Left renal pelvis (tissue), 4 donors: ENCODE measurements around the gene ZNF236. TPM values are rescaled to one million over a fixed set of nuclear protein-coding genes. Genes with fewer than 3 reads are reported as not detected.

Experiments used
- DNase-seq, 4 donors: peaks; one replicate each; pipeline ENCODE4 v3.0.0-alpha.2; 2013; ENCODE audit warnings: low read depth in 4 of 4, low spot score in 3 of 4
- polyA plus RNA-seq, 4 donors: library from polyadenylated mRNA; unstranded; fragments of 120-200 nt; gene quantifications; one replicate each; pipeline ENCODE4 v1.2.1, GENCODE V29; 2013; ENCODE audit not compliant: insufficient read length in 4 of 4

ZNF236 gene
- polyA plus RNA-seq, 4 donors, result 9.1 to 11.3 (median 9.8) TPM

DNA sequence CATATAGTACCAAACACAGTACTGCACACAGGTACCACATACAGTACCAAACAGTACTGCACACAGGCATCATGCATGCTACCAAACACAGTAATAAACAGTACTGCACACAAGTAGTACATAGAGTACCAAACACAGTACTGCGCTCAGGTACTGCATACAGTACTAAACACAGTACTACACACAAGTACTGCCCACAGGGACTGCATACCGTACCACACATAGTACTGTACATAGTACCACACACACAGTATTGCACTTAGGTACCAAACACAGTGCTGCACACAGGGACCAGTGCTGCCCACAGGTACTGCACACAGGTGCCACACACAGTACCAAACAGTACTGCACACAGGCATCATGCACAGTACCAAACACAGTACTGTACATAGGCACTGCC, 74.9 kb downstream of the ZNF236 start:
- no peak for DNase-seq

- no peak for DNase-seq
These were observed 81.0 kb downstream of the ZNF236 start for GRCh38 chr18:76903386-76903785.

- no peak for DNase-seq
These were observed 83.5 kb downstream of the ZNF236 start for GRCh38 chr18:76905821-76906220.

DNA sequence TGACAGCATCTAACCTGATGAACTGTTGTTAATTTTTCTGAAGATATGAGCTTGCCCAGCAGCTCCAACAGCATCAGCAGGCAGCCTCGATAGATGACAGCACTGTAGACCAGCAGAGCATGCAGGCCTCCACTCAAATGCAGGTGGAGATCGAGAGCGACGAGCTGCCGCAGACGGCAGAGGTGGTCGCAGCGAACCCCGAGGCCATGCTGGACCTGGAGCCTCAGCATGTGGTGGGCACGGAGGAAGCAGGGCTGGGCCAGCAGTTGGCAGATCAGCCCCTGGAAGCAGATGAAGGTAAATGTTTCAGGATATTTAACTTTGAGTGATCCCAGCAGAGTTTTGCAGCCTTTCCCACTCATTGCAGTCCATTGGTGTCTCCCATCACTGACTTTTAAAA, 85.9 kb downstream of the ZNF236 start:
- no peak for DNase-seq

- no peak for DNase-seq
These were observed 87.1 kb downstream of the ZNF236 start for GRCh38 chr18:76909439-76909838.

GRCh38 chr18:76911440-76911839, 89.1 kb downstream of the ZNF236 start:
- DNase-seq, result no peak

GRCh38 chr18:76913583-76913982, 91.2 kb downstream of the ZNF236 start:
- DNase-seq, result no peak

GRCh38 chr18:76914314-76914713, 92.0 kb downstream of the ZNF236 start:
- DNase-seq, result no peak

DNA sequence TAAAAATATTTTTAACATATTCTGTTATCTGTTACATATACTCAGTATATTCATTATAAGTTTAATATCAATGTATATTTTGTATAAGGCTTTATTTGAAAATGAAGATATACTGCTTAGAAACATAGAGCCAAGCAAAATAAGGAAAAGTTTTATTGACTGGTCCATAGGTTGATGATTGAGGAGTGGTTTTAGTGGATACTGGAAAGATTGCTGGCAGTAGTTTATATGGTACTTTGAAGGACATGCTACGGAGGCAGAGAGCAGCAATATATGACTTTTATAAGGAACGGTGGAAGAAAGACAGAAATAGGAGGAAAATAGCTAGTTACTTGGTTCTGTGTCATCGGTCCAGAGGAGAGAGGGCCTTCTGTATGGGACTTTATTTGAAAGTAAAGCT, 92.4 kb downstream of the ZNF236 start:
- DNase-seq, result no peak

- DNase-seq, result no peak
These were observed 93.1 kb downstream of the ZNF236 start for GRCh38 chr18:76915456-76915855.

GRCh38 chr18:76920974-76921373, 98.6 kb downstream of the ZNF236 start:
- DNase-seq, result no peak

DNA sequence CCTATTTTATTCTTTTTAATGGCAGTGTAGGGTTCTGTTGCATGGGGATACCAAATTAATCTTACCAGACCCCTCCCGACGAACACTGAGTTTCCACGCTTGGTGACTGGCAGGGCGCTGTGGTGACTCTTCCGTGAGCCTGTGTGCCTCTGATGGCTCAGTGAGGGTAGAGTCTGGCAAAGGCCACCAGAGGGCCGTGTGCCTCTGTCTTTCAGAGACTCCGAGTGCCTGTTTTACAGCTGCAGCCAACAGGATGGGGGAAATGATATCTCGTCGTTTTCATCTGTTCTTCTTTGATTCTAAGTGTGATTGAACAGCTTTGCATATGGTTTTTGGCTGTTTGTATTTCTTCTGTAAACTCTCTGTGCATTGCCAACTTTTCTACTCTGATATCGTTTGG, 99.8 kb downstream of the ZNF236 start:
- DNase-seq, result peak in 2 of 4 donors; percentile 16 to 40

GRCh38 chr18:76923485-76924085, 101.2 kb downstream of the ZNF236 start:
- DNase-seq, result no peak

- no peak for DNase-seq
These were observed 103.1 kb downstream of the ZNF236 start for GRCh38 chr18:76925501-76925900.

- no peak for DNase-seq
These were observed 104.9 kb downstream of the ZNF236 start for GRCh38 chr18:76927223-76927725.

DNA sequence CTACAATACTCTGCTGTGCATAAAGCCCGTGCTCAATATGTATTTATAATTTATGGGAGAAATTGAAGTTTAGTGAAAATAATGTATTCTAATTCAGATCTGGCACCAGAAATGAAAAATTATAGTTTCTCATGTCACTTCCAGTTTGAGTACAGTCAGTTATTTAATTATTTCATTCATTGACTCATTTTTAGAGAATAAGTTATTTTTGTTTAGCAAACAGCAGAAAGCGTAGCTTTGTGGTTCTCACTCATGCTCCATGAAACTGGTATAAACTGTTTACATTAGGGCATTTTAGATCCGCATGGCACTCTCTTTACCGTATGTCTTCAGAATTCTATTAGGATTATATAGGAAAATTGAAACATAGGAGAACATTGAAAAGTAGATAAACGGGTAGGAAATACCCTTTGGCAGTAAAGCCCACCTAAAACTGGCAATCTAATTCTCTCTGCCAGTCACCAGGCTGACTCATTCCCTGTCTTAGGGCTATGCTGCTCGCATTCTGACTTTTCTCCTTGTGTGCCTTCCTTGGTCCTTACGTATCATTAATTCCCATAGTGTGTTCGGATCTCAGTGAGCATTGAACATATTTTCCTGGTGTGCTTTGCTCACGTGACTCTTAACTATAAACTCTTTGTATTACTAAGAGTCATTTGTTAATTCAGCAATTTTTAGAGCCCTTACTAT, 106.0 kb downstream of the ZNF236 start:
- no peak for DNase-seq

DNA sequence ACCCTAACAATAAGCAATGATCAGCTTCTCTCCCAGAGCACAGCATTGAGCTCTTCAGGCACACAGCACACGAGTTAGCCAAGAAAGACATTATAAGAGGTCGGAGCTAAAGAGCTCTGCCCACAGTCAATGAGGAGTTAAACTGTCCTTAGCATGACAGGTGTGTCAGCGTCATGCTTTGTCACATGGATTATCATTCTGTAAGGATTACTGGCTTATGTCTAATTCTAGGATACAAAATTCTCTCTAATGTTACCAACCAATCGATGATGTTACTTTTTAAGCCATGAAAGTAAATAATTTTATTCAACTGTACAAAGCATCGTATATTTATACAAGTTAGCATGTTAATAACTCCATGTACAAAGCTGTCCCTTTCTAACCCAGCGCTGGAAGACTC, 108.8 kb downstream of the ZNF236 start:
- no peak for DNase-seq

- DNase-seq, result no peak
These were observed 109.9 kb downstream of the ZNF236 start for GRCh38 chr18:76932026-76932819.

DNA sequence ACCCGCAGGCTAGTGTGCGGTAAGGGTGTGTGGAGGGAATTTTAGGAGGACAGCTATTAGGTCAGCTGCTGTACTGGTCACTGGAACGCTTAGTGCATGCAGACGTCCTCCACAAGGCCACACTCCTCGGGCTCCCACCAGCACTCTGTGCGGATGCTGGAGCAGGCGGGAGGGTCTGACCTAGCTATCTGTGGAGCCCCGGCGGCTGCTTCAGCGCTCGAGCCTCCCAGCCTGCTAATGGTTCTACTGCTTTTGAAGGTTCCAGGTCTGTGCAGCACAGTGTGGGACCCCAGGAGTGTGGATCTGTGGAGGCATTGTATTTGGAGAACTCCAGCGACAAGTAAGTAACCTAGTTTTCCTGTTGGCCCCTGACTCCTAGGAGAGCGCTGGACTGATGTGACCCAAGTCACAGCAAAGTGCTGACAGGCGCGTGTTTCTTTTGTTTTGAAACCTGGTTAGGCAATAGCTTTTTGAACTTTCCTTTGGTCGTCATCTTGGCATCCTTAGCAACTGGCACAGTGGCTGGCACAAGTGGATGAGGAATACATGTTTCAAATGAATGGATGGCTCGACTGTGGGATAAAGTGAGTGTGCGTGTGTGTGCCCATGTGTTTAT, 113.5 kb downstream of the ZNF236 start:
- DNase-seq, result no peak

- DNase-seq, result no peak
These were observed 114.5 kb downstream of the ZNF236 start for GRCh38 chr18:76936877-76937276.

DNA sequence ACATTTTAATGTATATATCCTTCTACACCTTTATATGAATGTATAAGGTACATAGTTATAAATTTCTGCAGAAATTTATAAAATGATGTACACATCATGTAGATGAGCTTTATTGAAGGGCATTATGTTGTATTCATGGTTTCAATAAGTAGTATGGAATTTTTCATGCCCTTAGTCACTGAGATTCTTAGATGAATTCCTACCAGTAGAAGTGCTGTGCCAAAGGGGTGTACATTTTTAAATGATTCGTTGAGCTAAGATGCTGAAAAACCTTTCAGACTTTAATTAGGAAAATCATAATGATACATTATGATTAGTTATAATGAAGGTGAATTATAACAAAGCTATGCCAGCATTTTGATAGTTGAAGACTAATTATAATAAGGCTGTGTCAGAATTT, 115.2 kb downstream of the ZNF236 start:
- DNase-seq, result no peak
